GF-D8 (cell line): Measurements from ENCODE around the gene SCP2.

Source experiments
- DNase-seq: peaks from one replicate; lab custom pipeline; 2025; lab: John Stamatoyannopoulos, UW

Gene SCP2

DNA sequence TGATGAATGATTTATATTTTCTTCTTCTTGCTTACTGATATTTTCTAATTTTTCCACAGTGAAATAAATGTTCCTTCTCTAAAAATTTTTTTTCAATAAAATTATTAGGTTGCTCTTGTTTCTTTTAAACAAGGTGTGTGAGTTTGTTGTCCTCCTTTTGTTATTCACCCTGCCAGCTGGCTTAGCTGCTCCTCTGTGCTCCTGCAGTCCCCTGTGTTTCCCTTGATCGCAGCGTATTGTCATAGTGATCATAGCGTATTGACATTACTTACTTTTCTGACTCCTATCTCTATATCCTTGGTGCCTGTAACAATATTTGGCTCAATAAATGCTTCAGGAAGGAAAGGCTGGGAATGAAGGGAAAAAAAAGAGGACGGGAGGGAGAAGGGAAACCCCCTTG, 110.1 kb downstream of the SCP2 start:
- DNase-seq: no peak

DNA sequence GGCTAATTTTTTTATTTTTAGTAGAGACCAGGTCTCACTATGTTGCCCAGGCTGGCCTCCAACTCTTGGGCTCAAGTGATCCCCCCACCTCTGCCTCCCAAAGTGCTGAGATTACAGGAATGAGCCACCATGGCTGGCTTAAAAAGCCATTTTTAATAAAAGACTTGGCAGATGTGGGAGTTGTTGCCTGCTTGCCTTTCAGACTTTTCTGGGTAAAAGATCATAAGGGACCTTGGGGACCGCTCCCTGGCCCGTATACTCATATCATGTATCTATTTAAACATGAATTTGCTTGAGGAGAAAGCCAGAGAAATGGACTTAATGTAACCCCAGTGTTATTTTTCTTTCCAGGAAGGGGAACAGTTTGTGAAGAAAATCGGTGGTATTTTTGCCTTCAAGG, 111.5 kb downstream of the SCP2 start:
- no peak for DNase-seq

DNA sequence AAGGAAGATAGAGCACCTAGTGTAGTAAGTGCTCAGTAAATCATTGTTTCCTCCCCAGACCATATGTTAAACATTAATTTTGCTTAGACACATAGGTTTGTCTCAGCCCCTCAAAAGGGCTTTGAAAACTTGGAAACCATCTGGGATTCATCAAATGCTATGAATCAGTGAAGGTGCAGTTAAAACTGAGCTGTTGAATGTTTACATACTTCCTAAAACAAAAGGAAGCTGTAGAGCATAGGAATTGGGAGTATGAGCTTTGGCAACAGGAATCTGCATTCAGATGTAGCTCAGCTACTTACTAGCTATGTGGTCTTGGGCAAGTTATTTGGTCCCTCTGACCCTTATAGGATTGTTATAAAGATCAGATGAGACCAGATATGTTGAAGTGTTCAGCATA, 116.2 kb downstream of the SCP2 start:
- no peak for DNase-seq

DNA sequence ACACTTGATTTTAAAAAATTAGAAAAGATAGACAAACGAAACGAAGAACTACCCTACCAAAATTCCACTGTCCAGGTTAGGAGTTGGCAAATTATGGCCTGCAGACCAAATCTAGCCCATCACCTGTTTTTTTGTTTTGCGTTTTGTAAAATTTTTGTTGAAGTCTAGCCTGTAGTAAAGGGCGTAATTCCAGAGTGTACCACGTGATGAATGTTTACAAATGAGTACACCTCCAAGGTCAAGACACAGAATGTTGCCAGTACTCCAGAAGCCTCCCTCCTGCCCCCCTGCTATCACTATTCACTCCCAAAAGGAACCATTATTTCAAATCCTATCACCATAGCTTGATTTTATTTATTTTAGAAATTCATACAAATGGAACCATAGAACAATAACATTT, 117.8 kb downstream of the SCP2 start:
- DNase-seq: no peak

DNA sequence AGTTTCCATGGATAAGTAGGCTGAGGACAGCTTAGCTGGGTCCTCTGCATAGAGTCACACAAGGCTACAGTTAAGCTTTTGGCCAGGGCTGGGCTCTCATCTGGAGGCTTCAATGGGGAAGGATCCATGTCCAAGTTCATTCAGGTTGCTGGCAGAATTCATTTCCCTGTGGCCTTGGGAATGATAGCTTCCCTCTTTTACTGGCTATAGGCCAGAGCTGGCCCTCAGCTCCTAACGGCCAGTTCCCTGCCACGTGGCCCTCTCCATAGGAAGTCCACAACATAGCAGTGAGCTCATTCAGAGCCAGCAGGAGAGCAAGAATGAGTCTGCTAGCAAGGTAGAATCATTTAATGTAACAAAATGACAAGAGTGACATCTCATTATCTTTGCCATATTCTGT, 119.9 kb downstream of the SCP2 start:
- no peak for DNase-seq

DNA sequence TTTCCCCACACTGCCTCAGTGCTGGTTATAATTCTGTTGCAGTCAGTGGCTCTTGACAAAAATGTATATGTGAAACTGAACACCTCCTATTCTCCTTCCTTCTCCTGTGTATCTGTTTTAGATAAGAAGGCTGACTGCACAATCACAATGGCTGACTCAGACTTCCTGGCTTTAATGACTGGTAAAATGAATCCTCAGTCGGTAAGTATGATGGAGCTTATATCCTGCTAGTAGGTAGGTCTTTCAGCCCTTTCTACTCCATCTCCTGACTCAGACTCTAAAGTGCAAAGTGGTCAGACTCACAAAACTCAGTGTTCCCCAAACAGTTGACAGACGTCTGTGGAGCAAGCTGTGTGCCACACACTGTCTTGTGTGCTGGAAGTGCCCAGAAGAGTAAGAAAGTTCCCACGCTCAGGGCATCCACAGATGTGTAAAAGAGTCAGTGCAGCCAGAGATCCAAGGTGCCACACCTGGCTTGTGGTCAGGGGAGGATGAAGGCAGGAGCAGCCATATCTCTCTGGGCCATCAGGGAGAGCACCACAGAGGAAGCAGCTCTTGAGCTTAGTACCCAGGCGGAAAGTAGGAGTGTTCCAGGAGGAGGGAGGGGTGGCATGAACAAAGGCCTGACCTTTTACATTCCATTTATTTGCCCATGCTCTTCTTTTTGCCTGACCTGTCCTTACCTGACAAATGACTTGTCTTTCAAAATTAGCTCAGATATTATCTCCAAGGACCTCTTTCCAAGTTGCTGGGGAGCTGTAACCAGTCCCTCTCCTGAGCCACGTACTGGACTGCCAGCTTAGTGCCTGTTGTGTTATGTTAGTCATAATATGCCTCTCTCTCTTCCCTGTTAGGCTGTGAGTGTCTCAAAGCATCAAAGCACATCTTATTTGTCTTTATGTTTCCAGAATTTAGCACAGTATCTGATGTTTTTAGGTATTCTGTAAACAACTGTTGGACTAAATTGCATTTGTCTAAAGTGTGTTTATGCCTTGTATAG, 121.0 kb downstream of the SCP2 start:
- DNase-seq: no peak

DNA sequence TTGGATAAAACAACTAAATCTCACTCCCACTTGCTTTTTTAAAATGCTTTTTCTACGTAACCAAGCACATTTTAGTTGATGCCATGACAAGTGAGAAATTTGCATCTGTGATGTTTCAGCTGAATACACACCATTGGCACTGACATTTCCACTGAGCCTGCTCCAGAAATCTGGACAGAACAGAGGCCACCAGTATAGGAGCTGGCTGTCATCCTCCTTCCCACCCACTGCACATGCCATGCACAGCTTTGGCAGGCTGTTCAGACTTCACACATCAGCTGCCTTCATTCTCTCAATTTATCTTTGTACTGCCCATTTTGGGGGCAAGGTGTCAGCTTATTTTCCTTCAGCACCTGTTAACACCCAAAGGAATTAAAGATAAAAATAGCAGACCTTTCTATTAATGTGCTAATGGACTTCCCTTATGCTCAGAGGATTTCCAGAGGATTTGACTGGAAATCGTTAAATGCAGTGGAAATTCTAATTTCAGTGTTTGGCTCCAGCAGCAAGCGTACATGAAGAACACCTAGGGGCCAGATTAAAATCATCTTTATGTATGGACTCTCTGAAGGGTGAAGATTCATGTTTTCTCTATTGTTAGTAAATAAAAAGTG, 122.0 kb downstream of the SCP2 start:
- no peak for DNase-seq

DNA sequence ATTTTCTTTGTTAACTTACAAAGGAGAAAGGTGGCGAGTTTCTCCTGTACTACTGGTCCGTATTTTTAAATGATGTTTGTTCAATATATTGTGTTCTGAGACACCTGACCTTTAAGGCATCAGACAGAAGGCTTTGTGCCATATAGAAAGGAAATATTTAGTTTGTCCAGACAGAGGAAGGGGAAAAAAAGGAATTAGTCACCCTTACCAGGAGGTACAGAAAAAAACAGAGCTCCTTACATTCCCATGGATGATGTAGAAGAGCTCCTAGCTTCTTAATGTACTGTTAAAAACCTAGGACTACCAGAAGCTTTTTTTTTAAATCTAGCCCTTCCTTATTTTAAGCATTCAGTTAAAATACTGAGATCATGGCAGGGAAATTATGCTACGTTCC, 122.5 kb downstream of the SCP2 start:
- DNase-seq: no peak

DNA sequence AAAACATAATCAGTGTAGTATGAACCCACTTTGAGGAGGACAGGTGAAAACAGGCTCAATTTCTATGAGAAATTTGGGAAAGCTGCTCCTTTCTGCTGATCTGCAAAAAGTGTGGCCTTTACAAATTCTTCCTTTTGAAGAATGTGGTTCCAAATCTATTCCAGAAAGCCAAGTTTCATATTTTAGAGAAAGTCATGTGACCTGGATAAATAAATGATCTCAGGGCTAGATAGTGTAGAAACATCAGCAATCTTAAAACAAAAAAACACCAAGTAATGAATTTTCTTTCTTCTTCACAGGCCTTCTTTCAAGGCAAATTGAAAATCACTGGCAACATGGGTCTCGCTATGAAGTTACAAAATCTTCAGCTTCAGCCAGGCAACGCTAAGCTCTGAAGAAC, 123.2 kb downstream of the SCP2 start:
- DNase-seq: no peak

DNA sequence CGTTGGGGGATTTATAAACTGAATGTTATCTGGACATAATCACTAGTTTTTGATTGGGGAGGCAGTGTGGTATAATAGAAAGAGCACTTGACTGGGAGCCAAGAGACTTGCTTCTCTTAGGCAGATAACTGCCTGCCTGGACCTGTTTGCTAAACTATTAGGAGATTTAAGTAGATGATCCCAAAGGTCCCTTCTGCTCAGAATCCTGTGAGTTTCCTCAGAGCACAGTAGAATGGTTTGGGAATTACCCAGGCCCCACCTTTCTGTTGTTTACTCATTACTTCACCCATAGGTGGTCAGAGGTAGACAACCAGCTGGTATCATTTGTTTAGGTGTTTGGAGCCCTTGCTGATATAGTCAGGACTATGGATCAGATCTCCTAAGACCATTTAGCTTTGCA, 124.6 kb downstream of the SCP2 start:
- no peak for DNase-seq

DNA sequence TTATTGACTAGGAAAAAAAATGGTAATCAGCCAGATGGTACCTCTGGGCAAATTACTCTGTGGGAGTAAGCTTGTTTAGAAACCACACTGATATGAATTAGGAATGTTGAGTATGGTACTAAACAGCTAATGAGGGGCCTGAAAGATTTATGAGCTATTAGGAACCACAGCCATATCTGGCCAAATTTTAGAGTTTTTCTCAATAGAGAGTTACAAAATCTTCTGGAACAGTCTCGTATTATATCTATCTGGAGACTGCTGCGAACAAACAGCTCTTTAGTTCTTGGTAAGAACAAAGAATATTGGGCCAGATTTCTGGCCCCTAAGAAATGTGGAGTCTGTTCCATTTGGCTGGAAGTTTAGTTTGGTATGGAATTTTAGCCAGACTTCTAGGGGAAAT, 130.1 kb downstream of the SCP2 start:
- no peak for DNase-seq

DNA sequence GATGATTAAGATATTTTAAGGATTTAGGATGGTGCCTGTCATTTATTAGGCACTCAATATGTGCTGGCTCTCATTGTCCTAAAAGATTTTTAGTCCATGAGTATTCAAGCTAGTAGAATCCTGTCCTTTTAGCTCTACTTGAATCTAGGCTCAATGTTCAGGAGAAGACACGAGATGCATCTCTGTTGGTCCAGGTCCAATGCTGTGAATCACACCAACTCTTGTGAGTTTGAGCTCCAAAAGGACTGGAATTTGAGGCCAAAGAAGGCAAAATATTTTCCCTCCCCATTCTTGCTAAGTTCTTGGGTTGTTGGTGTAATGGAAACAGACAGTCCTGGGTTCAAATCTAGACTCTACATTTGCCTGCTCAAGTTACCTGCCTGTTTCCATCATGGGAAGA, 133.5 kb downstream of the SCP2 start:
- no peak for DNase-seq

DNA sequence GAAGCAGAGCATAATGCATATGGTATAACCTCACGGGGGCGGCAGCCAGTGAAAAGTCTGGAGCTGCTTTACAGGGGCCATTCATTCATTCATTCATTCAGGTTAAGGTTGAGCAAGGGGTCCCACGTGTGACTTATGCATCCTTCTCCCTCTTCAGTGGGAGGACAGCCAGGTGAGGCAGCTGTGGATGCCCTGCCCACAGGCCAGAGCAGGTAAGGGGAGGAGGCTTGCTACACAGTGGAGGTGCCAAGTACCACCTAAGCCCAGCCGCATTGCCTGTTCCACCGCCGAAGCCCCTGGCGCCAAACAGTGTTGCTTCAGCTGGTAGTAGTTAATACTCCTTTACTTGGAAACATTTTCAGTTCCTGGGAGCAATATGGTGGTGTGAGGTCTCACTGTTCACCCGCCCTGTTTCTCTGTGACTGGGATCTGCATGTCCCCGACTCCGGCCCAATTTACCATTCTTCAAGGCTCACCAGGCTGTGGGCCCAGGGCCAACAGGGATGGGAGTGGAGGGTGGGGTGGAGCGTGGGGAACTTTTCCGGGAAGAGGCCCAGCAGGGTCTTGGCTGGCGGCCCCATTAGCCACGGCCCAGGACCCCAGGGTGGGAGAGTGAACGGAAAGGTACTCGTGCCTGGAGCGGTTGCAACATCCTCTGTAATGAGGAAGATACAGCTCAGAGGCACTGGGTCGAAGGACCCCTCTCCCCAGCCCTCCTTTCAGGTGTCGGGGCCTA, 134.2 kb downstream of the SCP2 start:
- DNase-seq: no peak

DNA sequence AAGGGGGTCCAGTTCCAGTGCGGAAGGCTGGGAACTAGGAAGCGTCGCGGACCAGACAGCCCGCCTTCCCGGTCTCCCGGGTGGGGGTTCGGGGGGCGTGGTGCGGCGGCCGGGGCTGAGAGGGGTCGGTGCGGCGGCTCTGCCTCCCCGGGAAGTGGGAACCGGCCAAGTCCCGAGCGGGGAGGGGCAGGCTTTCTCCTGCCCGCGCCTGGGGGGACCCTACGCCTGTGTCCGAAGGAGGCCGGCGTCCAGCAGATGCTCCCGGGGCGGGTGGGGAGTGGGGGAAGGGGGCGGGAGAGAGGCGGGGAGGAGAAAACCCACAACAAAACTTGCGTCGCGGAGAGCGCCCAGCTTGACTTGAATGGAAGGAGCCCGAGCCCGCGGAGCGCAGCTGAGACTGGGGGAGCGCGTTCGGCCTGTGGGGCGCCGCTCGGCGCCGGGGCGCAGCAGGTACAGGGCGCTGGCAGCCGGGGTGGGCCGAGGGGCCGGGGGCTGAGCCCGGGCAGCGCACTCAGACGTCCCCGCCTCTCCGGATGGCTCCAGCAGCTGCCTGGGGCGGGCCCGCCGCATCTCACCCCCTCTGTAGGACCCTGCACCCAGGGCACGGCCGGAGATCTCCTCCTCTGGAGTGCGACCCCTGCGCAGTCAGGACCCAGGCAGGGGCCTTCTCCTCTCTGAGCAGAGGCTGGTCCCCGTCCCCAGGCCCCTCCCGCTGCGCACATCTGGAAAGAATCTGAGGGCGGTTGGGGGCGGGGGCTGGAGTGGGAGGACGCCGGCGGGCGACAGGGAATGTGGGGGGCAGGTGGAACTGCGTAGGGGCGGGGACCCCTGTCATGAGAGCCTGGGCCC, 135.0 kb downstream of the SCP2 start, which contains the start of gene PODN:
TSS of gene PODN (plus strand) at position 355 of the 849 bp plus-strand sequence. CDS start 7,643 bp downstream, outside the sequence.
- no peak for DNase-seq

DNA sequence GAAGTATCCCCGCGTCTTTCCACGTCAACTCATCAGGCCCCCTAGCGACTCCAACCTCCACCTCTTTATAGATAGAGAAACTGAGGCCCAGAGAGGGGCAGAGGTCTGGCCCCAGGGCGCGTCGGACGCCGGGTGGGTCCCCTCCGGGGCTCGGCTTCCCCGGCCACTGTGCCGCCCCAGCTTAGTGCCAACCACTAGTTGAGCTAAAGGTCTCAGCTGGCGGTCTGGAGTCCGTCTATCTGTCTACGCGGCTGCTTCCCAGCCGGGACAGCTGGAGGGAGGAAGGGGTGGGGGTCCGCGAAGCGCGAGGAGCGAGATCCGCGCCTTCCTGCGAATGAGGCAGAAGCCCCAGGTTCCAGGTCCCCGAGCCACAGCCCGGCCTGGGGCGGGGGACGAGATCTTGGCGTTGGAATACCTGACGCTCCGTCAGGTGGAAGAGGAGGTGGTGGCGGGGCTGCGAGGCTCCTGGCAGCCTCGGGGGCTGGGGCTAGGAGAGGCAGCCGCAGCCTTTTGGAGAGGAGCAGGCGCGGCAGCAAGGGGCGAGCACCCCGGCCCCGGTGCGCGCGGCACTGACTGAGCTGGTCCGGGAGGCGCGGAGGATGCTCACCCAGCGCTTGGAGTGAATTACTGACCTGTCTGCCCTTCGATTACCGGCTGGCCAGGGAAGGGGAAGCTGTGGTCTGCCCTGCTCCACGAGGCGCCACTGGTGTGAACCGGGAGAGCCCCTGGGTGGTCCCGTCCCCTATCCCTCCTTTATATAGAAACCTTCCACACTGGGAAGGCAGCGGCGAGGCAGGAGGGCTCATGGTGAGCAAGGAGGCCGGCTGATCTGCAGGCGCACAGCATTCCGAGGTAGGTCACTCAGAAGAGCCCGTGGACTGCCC, 135.9 kb downstream of the SCP2 start:
- DNase-seq: no peak

DNA sequence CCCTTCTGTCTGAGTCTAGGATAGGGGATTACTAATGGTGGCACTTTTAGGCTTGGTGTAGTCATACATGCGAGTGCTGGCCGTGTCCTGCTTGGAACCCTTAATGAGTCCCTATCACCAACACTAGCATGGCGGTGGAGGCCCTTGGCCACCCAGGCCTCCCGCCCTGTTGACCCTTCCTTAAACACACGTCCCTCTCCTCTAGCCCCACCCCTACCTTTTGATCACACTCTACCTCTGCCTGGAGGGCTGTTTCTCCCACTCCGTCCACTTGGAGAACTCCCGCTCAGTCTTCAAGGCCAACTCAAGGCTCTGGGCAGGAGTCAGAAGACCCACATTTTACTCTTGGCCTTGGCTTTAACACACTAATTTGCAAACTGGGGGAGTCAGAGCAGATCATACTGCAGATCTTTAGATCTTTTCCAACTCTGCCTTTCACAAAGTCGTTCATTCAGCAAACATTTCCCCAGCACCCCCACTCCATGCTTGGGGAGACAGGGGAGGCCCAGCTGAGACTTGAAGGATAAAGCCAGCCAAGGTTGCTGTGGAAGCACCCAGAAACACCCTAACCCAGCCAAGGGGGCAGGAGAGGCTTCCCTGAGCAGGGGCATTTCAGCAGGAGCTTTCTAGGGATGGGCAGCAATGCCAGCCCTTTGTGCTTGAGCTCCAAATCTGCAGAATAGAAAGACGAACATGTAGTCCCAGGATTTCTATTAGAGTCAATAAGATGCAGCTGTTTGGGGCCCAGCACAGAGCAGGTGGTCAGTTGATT, 136.9 kb downstream of the SCP2 start:
- no peak for DNase-seq

DNA sequence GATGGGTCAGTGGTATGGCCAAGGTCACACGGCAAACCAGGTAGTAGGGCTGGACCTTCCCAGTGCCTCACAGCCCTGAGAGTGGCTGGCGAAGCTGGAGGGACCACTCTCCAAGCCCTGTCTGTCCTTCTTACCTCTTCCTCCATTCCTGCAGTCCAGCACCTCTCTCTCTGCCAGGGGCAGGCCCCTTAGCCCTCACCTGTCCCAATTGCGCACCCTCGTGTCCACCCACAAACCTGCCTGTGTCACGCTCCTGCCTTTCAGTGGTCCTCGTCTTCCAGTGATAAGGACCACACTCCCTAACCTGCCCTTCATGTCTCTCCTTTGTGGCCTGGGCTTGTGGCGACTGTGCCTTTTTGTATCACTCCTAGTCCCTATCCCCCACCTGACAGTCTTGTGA, 138.3 kb downstream of the SCP2 start:
- DNase-seq: no peak

DNA sequence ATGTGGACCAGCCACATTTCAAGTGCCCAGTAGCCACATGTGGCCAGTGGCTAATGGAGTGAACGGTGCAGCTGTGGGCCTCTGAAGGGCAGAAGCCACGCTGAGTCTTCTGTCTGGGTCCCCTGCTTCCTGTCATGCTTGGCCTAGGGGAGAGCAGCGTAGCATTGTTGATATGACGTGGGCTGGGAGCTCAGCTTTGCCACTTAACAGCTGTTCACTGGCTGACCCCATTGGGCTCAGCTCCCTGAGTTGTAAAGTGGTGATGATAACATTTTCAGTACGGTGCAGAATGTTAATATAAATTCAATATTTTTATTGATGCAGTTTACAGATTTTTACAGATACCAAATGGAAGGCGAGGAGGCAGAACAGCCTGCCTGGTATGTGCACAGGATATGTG, 139.4 kb downstream of the SCP2 start:
- DNase-seq: no peak

DNA sequence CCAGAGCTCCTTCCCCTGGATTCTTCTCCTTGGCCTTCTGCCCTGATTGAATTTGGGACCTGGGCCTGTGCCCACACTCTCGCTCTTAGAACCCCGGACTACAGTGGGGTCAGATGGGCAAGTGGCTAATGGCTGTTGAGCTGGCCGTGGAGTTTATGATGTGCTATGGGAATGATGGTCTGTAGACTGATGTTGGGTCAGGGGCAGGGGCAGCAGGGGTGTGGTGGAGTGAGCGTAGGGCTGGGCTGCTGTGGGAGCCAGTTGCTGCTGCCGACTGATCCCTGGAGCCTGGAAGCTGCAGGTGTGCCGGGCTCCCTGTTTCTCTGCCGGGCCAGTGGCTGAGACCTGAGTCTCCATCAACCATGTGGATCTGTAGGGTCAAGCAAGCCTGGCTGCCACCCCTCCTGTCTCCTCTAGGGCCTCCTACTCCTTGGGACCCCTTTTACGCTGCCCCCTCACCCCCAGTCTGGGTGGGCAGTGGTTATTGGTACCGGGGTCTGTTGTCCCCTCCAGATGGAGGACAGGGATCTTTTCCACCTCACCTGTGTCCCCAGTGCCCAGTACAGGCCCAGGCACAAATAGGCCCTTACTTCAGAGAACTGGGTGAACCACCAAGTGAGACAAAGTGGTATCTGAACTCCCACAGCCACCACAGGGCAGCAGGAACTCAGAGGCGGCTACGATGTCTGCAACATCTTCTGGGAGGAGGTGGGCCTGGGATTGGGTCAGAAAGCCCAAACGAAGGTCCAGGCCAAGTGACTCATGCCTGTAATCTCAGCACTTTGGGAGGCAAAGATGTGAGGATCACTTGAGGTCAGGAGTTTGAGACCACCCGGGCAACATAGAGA, 140.0 kb downstream of the SCP2 start:
- no peak for DNase-seq
